ENCODE data around the gene DDX60.
"Not testable (repeated sequence)": the region's sequence is repeated elsewhere in the genome, so short reads cannot be mapped to it uniquely, and the experiment has no call there.

DDX60 gene, protein sequence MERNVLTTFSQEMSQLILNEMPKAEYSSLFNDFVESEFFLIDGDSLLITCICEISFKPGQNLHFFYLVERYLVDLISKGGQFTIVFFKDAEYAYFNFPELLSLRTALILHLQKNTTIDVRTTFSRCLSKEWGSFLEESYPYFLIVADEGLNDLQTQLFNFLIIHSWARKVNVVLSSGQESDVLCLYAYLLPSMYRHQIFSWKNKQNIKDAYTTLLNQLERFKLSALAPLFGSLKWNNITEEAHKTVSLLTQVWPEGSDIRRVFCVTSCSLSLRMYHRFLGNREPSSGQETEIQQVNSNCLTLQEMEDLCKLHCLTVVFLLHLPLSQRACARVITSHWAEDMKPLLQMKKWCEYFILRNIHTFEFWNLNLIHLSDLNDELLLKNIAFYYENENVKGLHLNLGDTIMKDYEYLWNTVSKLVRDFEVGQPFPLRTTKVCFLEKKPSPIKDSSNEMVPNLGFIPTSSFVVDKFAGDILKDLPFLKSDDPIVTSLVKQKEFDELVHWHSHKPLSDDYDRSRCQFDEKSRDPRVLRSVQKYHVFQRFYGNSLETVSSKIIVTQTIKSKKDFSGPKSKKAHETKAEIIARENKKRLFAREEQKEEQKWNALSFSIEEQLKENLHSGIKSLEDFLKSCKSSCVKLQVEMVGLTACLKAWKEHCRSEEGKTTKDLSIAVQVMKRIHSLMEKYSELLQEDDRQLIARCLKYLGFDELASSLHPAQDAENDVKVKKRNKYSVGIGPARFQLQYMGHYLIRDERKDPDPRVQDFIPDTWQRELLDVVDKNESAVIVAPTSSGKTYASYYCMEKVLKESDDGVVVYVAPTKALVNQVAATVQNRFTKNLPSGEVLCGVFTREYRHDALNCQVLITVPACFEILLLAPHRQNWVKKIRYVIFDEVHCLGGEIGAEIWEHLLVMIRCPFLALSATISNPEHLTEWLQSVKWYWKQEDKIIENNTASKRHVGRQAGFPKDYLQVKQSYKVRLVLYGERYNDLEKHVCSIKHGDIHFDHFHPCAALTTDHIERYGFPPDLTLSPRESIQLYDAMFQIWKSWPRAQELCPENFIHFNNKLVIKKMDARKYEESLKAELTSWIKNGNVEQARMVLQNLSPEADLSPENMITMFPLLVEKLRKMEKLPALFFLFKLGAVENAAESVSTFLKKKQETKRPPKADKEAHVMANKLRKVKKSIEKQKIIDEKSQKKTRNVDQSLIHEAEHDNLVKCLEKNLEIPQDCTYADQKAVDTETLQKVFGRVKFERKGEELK (N-terminal part only)

DNA sequence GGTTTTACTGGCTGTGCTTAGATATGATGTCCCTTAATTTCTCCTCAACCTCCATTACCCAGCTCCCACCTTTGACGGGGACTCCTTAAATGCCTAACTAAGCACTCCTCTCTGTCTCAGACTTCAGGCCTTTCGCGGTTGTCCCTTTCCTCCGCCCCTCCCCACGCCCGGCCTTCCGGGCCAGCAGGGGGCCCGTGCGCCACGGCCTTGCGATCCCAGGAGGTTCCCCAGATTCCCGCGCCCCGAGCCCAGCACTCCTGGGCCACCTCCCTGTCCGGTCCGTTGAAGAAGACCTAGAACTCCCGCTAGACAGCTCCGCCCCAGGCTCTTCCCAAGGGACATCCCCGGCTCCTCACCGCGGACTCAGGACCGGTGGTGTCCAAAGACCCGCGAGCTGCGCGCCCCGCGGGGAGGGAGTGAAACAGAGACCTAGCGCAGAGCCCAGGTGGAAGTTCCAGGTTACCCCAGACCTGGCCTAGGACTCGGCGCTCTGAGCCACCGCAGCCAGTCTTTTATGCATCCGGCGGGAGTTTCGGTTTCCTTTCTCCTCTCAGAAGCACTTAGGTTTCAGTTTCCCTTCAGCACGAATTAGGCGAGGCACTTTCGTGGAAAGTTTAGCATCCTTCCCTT, at the start of gene DDX60:
DDX60 (minus strand) TSS at position 487 of the 630 bp plus-strand sequence. CDS start 7,493 bp downstream, outside the sequence.
- peak; percentile 23 to 46 for DNase-seq (ENCODE audit: low read depth in 2 of 2)

DNA sequence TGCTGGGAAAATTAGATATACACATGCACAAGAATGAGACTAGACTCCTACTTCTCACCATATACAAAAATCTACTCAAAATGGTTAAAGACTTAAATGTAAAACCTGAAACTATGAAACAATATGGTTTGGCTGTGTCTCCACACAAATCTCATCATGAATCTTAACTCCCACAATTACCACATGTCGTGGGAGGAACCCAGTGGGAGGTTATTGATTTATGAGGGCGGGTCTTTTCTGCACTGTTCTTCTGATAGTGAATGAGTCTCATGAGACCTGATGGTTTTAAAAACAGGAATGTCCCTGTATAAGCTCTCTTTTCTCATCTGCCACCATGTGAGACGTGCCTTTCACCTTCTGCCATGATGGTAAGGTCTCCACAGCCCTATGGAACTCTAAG, 48.5 kb upstream of the DDX60 start:
- no peak for DNase-seq (ENCODE audit: low read depth in 2 of 2)

DNA sequence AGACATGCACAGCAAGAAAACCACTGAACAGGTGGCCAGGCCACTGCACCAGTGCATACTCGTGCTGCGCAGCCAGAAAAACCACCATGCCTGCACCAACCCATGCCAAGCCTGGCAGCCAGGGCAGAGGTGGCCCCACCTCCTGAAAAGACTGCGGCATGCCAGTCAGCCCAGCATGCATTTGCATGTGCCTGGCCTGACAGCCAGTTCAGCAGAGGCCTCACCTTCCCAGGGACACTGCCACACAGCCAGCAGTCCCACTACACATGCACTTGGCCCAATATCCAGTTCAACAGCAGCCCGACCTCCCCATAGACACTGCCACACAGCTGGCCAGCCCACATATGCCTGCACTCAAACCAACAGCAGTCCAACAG, 43.5 kb upstream of the DDX60 start:
- DNase-seq (ENCODE audit: low read depth in 2 of 2) = no peak

DNA sequence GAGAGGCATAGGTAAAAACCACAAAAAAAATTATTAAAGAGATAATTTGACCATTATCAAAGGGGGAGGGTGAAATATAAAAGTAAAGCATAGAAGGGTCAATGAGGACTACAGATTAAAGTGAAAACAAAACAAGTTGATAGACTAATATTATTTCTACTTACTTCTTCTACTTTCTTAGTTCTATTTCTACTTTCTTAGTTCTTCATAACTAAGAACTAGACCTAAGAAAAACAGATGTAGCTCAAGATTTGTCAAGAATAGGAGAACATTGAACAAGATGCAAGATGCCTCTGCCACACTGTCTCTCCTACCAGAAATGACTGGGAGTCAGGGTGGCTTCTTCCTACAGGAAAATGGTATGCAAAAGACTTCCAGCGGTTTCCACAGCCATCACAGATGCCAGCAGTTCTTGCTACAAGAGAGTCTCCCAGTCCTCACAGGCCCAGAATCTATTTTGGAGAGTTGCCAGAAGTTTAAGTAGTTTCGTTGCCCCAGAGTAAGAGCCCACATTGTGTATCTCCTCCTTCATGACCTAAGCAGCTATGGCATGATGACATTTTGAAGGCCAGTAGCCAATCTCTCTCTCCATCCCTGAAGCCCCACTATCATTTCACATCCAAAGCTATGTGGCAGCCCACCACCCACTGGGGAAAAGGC, 42.9 kb upstream of the DDX60 start:
- DNase-seq (ENCODE audit: low read depth in 2 of 2) = no peak

DNA sequence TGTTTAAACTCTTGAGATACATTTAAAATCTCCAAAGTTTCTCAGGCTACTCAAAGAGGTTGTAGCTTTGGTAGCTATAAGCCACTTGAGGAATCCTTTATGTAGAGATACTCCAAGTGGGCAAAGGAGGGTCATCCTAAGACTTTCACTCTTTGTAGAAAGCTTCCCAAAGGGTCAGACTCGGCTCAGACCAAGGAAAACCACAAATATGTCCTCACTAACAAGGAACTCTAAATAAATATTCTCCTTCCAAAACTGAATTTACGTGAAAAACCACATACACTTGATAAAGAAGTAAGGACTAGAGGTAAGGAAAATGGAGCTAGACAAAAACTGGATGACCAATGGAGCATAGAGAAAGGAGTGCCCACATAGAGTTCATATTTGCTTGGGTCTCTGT, 41.7 kb upstream of the DDX60 start:
- no peak for DNase-seq (ENCODE audit: low read depth in 2 of 2)

DNA sequence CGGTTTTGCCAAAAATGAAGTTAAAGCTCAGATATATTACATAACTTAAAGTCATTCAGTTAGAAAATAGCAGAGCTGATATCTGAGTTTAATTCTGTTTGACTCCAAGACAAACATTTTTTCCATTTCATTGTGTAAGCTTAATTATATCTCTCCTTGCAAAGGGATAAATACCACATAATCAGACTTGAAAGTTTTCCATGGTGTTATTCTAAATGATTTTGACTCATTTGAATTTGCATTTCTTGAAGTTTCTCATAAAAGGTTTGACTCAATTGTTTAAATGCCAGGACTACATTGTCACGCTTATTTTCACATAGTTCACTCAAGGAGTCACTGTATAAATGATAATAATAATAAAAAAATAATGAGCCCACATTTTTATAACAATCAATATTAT, 39.4 kb upstream of the DDX60 start:
- DNase-seq (ENCODE audit: low read depth in 2 of 2) = no peak

DNA sequence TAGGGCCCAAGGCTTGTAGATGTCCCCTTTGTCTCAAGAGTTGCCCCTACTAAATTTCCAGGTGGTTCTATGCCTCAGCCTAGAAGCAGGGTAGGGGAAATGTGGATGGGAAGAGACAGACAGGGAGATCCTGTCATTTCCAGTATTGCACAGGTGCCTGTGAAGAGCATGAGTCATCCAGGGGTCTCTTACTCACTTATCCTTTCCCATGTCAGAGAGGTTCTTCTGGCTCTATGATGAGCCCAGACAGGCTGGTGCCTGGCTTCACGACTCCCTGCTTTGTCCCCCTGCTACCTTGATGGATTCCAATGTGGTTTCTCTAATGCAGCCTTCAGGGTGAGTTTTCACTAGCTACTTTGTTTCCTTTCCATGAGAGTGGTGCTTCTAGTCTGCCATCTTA, 35.2 kb upstream of the DDX60 start:
- DNase-seq (ENCODE audit: low read depth in 2 of 2) = no peak

DNA sequence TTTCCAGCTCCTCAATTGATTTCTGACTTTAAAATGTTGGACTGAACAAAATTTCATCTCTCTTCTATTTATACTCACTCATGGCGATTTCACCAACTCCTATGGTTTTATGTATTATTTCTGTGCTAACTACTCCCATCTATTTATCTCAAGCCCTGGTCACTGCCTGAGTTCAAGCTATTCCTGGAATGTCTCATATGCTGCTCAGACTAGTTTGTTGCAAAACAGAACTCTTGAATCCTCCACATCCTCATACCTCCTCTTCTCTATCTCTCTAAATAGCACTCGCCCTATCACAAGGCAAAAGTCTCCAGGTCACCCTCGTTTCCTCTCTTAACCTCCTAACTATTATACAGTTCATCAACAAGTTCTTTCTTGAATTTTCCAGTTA, 19.0 kb upstream of the DDX60 start:
- DNase-seq (ENCODE audit: low read depth in 2 of 2) = no peak

DNA sequence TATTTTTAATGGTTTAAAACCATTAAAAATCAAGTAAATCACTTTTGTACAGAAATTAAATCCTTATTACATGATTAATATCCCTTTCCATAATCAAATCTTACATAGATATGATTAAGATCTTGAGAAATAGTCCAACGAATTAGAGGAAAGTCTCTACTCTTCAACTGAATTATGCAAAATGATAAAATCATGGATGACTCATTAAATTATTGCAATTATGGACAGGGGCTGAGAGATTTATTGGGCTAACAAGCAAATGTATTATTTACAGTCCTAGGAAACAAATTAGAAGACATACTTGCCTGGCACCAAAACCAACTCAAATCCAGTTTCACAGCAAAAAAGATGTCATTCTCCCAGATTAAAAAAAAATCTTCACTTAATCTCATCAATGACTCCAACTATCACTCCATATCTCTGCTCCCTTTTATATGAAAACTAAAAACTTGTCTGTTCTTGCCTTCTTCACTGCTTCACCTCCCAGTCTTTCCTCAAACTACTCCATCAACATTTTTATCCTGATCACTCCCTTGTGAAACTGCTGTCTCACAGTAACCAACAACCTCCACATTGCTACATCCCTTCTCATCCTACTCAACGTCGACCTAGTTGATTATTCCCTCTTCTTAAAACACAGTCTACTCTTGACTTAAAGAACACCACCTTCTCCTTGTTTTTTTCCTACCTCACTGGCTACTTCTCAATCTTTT, 18.4 kb upstream of the DDX60 start:
- DNase-seq (ENCODE audit: low read depth in 2 of 2) = no peak

DNA sequence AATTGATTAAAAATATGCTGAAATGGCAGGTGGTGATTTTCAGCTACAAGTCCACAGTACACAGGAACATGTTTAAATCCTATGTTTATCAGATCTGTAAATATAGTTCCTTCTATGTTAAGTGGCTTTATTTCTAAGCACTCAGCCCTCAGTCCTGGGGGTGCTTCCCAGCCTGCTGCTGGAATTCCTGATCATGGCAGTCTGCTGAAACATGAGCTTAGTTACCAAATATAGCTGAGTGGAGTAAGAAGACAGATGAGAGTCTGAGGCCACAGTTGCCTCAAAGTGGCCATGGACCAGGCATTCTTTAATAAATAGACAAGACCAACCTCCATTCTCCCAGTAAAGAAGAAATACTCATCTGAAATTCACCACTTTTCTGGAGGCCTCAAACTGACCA, 17.1 kb upstream of the DDX60 start:
- no peak for DNase-seq (ENCODE audit: low read depth in 2 of 2)

DNA sequence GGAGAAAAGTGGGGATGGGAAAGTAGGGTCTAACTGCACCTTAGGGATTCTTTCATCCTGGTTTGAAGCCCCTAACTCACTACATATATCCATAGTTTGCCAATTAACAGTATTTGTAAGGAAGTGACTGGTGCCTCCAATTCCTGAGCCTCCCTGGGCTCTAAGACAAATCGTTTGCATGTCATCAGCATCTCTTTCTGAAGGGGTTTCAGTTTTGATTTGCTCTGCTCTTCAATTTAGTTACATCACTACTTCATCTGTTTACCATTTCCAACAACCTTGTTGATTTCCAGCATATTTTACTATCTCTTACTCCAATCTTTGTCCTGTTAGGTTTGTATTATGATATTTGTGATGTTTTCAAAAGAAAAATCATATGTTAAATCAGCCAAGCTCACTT, 15.5 kb upstream of the DDX60 start:
- no peak for DNase-seq (ENCODE audit: low read depth in 2 of 2)

DNA sequence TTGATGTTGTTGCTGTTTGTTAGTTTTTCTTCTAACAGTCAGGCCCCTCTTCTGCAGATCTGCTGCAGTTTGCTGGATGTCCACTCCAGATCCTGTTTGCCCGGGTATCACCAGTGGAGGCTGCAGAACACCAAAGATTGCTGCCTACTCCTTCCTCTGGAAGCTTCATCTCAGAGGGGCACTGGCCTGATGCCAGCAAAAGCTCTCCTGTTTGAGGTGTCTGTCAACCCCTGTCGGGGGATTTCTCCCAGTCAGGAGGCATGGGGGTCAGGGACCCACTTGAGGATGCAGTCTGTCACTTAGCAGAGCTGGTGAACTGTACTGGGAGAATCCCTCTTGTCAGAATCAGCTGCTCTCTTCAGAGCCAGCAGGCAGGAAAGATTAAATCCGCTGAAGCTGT, 12.0 kb upstream of the DDX60 start:
- not testable (repeated sequence) for DNase-seq (ENCODE audit: low read depth in 2 of 2)

DNA sequence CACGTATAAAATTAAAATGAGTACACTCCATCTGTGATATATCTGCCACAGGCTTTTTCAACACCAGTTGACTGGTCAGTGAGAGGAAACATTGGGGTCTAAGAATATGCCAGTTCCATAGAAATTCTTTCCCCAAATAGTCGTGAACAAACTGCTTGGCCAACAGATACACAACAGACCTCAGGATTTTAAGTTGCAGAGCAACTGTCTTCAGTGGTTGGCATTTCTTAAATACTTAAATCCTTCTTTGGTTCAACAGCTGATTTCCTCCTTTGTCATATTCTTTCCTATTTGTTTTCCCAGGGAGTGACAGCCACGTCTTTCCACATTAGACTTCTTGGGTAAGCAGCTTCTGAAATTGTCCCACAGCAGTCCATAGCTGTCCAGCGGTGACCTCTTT, 7.0 kb upstream of the DDX60 start:
- no peak for DNase-seq (ENCODE audit: low read depth in 2 of 2)

DNA sequence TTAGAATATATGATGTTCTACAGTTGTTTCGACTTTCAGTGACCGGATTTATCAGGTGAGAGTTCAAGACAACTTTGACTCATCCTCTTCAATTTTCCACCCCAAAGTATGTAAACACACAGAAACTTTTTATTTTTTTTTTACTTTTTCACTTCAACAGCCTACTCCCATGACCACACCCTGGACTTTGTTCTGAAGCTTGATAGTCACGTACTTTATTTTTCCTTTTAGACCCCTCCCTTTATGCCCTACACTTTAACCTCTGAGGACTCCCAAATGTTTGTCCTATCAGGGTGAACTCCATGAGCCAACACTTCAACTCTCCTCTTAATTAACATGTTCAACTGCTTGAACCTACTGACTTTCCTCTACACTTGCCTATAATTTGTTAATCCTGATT, 2.5 kb upstream of the DDX60 start:
- DNase-seq (ENCODE audit: low read depth in 2 of 2) = no peak

DNA sequence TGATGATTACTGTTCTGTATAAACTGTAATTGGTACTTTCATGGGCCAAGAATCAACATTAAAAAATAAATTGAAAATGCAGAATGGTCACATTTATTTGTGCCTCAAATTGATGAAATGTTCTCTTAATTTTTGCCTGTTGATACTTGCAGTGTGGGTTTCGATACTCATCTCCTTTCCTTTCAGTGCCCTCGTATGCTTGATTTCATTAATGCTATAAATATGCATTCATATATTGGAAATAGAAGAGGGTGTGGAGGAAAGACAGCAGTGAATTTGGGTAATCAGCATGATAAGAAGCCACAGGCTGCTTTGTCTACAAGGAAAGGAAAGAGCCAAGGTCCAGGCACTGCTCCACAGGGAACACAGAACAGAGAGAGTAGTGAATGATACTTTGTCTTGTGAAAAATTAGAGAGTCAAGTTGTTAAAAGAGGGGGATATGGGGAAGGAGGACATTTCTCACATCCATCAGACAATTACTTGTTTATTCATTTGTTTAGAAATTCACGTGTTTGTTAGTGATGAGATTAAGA, 1.0 kb upstream of the DDX60 start:
- DNase-seq (ENCODE audit: low read depth in 2 of 2) = no peak

DNA sequence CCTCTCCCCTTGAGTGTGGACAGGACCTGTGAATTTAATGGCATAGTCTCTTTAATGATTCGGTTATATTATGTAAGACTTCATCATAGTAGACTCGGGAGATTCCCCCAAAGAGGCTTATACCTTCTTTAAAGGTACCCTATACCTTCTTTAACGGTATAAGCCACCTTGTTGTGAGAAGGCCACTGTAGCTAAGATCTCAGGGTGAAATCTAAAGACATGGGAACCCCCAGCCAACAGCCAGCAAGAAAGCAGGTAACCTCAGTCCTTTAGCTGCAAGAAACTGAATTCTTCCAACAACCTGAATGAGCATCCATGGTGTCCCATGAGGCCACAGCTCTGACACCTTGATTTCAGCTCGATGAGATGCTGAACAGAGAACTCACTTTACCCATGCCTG, 931 bp downstream of the DDX60 start:
- no peak for DNase-seq (ENCODE audit: low read depth in 2 of 2)

DNA sequence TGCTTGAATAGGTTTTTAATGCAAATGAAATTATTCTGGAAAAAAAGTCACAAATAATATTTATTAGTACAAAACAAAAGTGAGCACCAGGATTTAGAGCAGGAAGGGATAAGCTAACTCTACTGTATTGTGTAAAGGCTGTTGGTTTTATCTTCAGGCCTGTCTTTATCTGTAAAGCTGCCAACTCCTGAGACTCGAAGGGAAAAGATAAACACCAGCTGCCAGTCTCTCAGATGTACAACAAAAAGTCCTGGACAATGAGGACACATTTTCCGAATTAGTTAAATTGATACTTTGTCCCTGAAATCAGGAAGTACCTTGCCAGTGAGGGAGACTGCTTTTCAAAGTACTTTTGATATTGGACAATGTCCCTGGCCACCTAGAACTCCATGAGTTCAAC, 8.8 kb downstream of the DDX60 start:
- DNase-seq (ENCODE audit: low read depth in 2 of 2) = no peak

DNA sequence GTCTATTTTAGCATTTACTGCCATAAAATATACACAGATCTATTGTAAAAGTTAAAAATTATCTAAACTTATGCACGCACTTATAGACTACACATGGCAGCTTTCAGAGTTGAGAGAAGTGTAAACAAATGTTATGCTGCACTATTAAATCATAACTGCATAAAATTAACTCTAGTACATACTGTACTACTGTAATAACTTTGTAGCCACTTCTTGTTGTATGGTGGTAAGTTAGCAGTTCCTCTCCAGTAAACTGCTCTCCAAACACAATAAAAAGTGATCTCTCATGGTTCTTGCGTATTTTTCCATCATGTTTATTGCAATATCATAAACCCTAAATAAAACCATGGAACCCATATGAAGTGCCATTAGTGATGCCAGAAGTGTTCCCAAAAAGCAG, 9.6 kb downstream of the DDX60 start:
- no peak for DNase-seq (ENCODE audit: low read depth in 2 of 2)

DNA sequence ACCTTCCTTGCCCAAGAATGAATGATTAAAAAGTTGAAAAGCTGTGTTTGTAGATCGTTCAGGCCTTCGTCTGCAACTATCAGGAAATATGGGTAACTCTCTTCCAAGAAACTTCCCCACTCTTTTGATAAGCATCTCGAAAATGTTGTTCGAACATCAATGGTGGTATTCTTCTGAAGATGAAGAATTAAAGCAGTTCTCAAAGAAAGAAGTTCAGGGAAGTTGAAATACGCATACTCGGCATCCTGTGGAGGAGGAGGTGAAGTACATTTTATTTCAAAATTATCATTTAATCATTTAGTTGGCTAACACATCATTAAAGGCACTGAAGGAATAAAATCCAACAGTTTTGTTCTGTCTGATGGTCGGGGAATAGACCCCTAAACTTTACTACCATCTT, 12.1 kb downstream of the DDX60 start:
- no peak for DNase-seq (ENCODE audit: low read depth in 2 of 2)

DNA sequence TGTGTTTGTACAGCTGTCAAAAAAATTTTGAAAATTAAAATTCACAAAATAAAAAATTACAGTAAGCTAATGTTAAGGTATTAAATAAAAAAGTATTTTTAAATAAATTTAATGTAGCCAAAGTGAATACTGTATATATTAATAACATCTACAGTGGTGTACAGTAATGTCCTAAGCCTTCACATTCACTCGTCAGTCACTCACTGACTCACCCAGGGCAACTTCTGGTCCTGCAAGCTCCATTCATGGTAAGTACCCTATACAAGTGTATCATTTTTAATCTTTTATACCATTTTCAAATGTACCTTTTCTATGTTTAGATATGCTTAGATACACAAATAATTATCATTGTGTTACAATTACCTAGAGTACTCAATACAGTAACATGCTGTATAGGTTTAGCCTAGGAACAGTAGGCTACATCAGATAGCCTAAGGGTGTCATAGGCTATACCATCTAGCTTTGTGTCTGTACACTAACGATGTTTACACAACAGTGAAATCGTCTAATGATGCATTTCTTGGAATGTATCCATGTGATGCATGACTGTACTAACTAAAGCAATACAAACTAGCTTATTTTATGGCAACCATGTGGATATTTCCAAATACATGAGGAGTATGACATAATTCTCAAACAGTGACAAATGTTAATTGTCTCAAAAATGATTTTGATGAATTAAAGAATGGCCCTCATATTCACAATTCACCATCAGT, 13.7 kb downstream of the DDX60 start:
- DNase-seq (ENCODE audit: low read depth in 2 of 2) = peak; percentile 21 to 28
